Stimulated activated CD4-positive, alpha-beta T cell treated with anti-CD3 and anti-CD28 coated beads, TNF-alpha, amount 100 ng/mL, for 48 hours (primary cell): Measurements from ENCODE around the gene XRCC4.
"Not testable (repeated sequence)": the region's sequence is repeated elsewhere in the genome, so short reads cannot be mapped to it uniquely, and the experiment has no call there.

Experiments used
- DNase-seq, 3 donors: peaks; one replicate each; pipeline ENCODE4 v3.0.0-alpha.2; 2020; ENCODE audit warnings: low read depth in 3 of 3

Gene XRCC4

GRCh38 chr5:83076742-83077661 is at the start of gene XRCC4, which contains the start of gene TMEM167A:
Gene XRCC4, plus strand, starts transcription at chr5:83077547. Its CDS starts 27,373 bp downstream, at chr5:83104920.
Gene TMEM167A, minus strand, starts transcription at chr5:83077394. Its CDS starts 71 bp downstream, at chr5:83077323.
- peak; percentile 82 to 93 (median 82) for DNase-seq

- DNase-seq = no peak
Observed at GRCh38 chr5:83029912-83030311, 47.4 kb upstream of the XRCC4 start.

GRCh38 chr5:83031381-83031780 is 46.0 kb upstream of the XRCC4 start:
- no peak for DNase-seq

GRCh38 chr5:83034036-83034435 is 43.3 kb upstream of the XRCC4 start:
- no peak for DNase-seq

GRCh38 chr5:83034528-83035207 is 42.7 kb upstream of the XRCC4 start:
- DNase-seq = no peak

- no peak for DNase-seq
Observed at GRCh38 chr5:83035373-83036100, 41.8 kb upstream of the XRCC4 start.

- DNase-seq = no peak
Observed at GRCh38 chr5:83036991-83037575, 40.3 kb upstream of the XRCC4 start.

GRCh38 chr5:83038924-83039323 is 38.4 kb upstream of the XRCC4 start:
- DNase-seq = no peak

GRCh38 chr5:83042507-83042906 is 34.8 kb upstream of the XRCC4 start:
- DNase-seq = no peak

GRCh38 chr5:83044926-83045325 is 32.4 kb upstream of the XRCC4 start:
- no peak for DNase-seq

GRCh38 chr5:83048277-83048676 is 29.1 kb upstream of the XRCC4 start:
- DNase-seq = no peak

- no peak for DNase-seq
Observed at GRCh38 chr5:83048811-83049210, 28.5 kb upstream of the XRCC4 start.

- DNase-seq = no peak
Observed at GRCh38 chr5:83049370-83049885, 27.9 kb upstream of the XRCC4 start.

- no peak for DNase-seq
Observed at GRCh38 chr5:83050723-83051340, 26.5 kb upstream of the XRCC4 start.

- DNase-seq = no peak
Observed at GRCh38 chr5:83055166-83055565, 22.2 kb upstream of the XRCC4 start.

- no peak for DNase-seq
Observed at GRCh38 chr5:83058726-83059125, 18.6 kb upstream of the XRCC4 start.

- DNase-seq = no peak
Observed at GRCh38 chr5:83059341-83059740, 18.0 kb upstream of the XRCC4 start.

- DNase-seq = no peak
Observed at GRCh38 chr5:83066548-83067110, 10.7 kb upstream of the XRCC4 start.

GRCh38 chr5:83067377-83067776 is 10.0 kb upstream of the XRCC4 start:
- DNase-seq = not testable (repeated sequence)

GRCh38 chr5:83069096-83069799 is 8.1 kb upstream of the XRCC4 start:
- DNase-seq = no peak
